Measurements from ENCODE around the gene ARVCF.
A peak's percentile ranks its signal among the peaks of the same experiment; 100 is the strongest.

ARVCF gene

DNA sequence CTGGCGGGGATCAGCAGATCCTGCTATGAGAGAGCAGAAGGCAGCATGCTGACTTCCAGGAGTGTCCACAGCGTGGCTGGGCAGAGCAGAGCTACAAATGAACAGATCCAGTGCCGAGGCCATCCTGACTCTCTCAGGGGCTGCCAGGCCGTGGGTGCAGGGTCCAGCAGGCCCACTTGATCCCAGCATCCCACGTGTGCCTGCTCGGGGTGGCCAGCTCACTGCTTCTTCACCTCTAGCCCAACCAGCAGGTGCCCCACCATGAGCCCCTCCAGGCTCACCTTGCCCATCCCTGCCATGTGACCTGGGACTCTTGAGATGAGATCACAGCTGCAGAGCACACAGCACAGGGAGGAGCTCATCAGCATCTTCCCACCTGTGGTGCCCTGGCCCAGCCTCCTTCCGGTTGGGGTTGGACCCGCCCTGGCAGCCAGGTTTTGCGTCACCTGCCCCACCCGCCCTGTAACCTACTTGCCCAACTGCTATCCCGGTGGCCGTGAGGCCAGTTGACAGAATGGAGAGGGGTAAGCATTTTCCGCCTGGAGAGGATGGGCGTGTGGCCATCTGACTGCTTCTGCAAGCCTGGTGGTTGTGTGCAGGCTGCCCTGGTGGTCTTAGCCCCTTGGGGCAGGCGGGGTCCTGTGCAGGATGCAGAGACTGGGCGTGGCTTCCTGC, 15.2 kb upstream of the ARVCF start:
- DNase-seq (ENCODE audit: low read depth in 2 of 2) = no peak

DNA sequence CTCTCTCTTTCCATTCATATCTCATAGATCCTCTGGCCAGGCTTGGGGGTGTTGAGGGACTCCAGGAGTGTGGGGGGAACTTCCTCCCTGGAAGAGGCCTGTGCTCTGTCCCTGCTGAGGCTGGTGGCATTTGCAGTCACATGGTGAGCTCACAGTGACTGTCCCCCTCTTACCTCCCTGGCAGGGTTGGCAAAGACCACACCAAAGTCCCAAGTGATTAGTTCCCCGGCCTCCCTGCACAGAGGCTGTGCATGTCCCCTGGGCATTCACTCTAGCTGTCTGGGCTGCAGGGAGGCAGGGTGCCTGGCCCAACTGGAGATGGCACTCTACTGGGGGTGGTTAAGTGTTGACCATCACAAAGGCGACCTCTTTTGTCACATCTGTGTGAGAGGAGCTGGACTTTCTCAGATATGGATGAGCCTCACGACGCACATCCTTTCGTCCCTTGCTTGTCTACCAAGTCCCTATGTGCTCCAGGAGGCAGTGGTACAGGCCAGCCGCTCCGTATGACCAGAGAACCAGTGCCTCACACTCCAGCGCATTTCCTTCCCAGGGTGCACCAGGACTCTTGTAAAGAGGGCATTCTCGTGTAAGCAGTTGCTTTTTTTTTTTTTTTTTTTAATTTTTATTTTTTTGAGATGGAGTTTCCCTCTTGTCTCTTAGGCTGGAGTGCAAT, 13.1 kb upstream of the ARVCF start:
- no peak for DNase-seq (ENCODE audit: low read depth in 2 of 2)

DNA sequence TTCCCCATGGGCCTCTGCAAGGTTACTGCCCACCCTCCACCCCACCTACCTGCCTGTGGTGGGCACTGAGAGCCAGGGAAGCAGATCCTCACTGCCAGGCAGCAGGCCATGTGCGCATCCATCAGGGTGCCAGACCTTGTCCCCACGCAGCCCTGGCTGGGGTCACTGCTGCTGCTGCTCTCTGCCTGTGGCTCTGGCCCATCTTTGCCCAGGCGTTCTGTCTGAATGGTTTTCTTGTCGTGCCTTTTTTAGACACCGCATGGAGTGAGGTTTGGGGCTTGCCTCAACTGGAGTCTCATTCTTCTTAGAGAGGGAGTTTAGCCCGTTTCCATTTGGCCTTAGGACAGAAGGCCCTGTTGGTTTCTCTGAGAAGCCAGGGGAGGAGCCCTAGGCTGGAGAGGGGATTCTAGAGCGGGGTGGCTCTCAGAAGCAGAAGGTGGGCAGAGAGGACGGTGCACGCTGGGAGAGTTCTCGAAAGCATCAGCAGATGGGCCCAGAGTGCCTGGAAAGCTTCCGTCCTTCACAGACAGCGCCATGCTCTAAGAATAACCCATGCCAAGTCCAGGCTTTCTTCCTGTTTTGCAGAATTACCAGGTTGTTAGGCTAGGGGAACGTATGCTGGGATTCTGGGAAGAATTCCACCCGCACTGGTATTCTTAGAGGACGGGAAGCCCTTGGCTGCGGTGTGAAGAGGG, 12.4 kb upstream of the ARVCF start:
- no peak for DNase-seq (ENCODE audit: low read depth in 2 of 2)

DNA sequence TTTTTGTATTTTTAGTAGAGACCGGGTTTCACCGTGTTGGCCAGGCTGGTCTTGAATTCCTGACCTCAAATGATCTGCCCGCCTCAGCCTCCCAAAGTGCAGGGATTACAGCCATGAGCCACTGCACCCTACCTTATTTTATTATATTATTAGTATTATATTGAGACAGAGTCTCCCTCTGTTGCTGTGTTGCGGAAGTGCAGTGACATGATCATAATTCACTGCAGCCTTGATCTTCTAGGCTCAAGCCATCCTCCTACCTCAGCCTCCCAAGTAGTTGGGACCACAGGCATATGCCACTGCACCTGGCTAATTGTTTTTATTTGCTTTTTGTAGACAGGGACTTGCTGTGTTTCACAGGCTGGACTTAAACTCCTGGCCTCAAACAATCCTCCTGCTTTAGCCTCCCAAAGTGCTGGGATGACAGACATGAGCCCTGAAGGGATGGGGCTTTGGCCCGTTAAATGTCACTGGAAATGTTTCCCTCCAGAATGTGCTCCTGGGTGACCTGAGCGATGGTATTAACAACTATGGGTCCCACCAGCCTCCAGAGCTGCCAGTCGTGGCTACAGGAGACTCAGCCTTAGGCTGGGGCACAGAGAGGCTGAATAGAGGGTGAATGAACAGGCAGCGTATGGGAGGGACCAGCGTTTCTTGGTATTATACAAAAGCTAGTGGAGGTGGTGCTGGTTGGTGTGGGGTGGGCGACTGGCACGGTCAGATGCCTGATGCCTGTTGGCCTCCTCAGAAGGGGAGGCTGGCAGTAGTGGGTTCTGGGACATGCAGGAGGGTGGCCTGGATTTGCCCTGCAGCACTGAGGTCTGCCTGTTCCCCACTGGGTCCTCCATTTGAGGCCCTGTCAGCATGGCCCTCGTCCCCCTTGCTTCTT, 11.6 kb upstream of the ARVCF start:
- no peak for DNase-seq (ENCODE audit: low read depth in 2 of 2)

DNA sequence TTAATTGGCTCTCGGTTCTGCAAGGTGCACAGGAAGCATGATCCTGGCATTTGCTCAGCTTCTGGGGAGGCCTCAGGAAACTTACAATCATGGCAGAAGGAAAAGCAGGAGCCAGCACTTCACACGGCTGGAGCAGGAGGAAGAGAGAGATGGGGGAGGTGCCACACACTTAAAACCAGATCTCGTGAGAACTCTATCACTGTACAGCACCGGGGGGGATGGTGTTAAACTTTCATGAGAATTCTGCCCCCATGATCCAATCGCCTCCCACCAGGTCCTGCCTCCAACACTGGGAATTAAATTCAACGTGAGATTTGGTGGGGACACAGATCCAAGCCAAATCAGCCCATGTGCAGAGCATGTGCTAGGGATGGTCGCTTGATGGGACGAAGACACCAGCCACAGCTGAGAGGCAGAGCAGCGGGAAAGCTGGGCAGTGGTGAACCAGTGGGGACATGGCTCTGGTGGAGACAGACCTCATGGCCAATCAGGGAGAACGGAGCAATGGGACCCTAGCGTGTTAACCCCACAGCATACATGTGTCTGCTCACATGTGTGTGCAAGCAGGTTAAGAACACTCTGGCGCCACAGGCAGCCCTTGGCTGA, 10.5 kb upstream of the ARVCF start:
- DNase-seq (ENCODE audit: low read depth in 2 of 2) = no peak

DNA sequence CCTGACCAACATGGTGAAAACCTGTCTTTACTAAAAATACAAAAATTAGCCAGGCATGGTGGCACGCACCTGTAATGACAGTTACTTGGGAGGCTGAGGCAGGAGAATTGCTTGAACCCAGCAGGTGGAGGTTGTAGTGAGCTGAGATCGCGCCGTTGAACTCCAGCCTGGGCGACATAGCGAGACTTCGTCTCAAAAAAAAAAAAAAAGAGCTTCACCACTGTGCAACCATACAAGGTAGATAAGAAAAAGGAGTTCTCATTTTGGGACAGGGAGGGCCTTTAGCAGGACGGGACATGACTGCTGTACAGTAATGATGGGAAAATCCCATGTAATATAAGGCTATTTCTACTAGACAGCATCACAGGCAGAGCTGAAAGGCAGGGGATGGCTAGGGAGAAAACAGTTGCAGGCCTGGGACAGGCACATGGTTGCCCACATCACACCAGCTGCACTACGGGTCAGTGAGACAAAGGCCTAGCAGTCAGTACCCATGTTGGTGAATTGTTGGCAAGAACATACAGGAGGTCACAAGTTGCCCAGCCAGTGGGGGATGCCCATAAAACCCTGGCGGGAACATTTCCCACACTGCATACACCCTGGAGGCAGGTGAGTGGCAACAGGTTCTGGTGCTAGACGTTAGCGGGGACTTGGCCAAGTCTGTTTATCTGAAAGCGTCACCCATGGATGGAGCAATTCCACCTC, 9.7 kb upstream of the ARVCF start:
- DNase-seq (ENCODE audit: low read depth in 2 of 2) = no peak

DNA sequence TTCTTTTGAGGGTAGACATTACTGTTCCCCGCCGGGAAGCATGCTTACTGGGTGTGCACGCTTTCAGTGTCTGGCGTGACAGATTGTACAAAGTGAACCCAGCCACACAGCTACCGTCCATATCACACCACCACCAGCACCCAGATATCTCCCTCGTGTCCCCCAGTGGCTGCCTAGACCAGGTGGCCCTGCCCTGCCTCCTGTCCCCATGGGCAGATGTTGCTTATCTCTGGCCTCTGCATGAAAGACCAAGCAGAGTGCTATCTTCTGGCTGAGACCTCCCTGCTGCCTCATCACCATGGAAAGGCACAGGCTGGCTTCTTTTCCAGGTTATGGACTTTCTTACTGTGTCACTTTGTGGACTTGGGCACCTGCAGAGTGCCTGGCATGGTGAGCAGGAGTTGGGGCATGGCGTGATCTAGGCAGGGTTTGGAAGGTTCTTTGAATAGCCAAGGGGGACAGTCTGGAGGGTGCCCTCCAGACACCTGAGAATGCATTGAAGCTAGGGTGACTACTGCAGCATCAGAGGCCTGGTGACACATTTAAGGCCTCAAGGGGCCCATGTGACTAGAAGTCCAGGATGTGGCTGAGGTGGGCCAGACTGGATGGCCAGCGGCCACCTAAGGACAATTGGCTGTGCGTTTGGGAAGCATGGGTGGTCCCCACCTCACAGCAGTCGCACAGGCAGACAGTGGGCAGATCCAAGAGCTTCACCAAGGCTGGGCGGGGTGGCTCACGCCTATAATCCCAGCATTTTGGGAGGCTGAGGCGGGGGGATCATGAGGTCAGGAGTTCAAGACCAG, 9.0 kb upstream of the ARVCF start:
- no peak for DNase-seq (ENCODE audit: low read depth in 2 of 2)

DNA sequence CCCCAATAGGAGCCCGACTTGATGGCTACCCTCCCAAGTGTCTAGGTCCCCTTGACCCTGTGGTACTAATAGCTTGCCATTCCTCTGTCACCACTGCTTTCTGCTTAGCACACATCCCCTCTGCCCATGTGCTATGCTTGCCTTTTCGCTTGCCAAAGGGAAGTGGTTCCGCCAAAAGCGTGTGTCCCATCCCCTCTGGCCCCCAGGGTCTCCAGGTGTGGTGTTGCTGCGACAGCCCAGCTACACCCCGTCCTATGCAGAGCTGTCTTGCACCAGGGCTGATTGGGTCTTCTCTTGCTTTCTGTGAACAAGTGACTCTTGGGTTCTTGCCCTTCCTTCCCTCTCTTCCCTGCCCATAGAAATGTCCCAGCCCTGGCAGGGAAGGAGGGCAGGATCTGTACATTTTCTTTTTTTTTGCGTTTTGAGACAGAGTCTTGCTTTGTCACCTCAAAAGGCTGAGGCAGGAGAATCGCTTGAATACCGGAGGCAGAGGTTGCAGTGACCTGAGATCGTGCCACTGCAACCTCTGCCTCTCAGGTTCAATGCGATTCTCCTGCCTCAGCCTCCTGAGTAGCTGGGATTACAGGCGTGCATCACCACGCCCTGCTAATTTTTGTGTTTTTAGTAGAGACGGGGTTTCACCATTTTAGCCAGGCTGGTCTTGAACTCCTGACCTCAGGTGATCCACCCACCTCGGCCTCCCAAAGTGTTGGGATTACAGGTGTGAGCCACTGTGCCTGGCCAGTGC, 8.2 kb upstream of the ARVCF start:
- DNase-seq (ENCODE audit: low read depth in 2 of 2) = no peak

DNA sequence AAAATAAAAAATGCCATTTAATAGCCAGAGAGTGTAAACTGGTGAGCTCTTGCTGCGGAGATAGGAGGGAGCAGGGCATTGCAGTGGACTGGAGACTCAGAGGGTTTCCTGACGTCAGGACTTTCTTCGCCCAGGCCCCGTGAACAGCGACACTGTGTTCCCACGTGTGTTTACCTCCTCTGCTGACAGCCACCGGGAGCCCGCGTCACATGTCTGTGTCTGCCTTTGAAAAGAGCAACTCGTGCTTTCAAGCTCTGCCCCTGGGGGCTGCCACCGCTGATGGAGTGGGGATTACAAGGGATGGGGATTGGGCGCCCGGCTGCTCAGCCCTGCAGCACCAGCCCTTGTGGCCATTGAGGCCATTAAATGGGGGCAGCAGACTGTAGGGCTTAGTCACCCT, 7.6 kb upstream of the ARVCF start:
- no peak for DNase-seq (ENCODE audit: low read depth in 2 of 2)

DNA sequence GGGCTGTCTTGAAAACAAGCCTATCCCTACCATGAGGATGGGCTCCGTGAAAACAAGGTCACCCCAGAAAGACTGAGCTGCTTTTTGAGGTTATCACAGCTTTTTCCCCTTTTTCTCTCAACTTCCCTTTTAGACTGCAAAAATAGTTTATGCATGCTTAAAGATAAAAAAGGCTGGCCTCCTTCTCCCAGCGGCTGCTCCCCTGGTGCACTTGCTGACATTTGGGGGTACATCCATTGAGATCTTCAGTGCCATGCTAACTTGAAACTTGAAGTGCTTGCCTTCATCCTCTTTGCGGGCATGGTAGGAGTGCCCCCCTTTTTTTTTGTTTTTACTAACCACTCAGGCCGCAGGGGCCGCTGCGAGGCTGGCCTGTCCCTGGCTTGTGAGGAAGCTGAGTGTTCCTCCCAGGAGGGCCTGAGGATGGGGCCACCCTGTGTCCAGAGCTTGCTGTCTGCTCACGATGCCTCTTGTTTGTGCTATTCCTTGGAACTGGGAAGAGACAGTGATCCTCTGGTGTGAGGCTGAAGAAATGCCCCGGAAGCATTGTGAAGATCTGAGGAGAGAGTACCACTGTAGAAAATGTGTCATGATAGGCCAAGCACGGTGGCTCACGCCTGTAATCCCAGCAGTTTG, 6.5 kb upstream of the ARVCF start:
- no peak for DNase-seq (ENCODE audit: low read depth in 2 of 2)

DNA sequence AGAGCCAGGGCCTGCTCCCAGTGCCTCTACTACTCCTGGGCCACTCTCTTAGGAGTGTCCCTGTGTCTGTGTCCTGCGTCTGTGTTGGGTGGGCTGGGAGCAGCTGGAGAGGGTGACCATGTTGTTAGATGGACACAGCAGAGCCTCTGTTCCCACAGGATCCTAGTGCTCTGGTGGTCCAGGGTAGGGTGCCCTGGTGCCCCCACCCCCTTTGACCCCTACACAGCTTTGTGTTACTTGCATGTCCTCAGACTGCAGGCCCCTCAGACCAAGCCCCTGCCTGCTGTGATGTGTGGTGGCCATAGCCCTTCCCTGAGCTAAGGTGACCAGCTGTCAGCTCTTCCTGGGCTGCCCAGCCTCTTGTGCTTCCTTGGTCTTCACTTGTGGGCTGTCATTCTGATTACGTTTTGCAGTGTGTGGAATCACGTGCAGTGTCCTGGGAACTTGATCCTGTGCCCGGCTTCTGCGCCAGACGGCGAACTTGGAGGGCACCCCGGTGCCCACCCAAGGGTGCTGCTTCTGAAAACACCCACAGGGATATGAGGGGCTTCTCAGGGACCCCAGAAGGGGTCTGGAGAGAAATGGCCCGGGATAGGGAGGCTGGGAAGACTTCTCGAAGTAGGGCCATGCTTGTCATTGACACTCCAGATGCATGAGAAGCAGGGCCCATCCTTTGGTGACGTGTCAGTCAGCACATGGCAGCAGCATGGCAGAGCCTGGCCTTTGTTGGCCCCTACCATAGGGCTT, 5.8 kb upstream of the ARVCF start:
- no peak for DNase-seq (ENCODE audit: low read depth in 2 of 2)

DNA sequence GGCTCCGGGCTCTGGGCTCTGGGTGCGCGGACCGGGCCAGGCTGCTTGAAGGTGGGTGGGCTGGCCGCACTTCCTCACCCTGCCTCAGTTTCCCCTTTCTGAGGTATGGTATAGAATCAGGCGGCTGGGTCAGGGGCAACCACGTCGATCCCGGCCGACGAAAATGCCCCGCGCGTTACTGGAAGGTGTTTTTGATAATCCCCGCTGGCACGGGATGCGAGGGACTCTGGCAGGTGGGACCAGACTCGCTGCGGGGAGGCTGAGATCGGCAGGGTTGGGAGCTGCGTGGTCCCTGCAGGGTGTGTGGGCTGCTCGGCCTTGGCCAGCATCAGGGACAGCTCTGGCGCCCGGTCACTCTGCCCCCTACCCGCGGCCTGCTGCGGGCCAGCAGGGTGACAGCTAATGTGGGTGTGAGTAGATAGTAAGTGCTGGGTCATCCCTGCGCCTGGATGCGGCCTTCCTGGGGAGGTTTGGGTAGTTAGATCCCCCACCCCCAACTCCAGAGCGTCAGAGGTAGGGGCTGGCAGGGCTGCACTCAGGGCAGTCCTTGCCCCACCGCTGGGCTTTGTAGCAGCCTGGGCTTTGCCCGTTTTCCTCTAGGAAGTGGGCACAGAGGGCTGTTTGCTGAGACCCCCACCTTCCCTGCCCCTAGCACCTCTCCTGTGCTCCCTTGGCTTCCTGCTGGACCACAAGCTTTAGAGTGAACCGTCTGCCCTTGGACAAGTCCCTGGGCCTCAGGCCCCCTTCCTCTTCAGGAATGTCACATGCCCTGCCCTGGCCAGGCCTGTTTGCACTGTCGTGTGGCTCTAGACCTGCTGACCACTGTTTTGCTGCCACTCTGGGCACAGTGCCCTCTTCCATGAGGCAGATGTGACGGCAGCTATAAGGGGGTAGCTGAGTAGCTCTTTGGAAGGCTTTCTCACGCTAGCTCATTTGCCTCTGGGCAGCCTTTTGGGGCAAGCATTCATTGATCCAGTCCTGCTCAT, 4.9 kb upstream of the ARVCF start:
- no peak for DNase-seq (ENCODE audit: low read depth in 2 of 2)

DNA sequence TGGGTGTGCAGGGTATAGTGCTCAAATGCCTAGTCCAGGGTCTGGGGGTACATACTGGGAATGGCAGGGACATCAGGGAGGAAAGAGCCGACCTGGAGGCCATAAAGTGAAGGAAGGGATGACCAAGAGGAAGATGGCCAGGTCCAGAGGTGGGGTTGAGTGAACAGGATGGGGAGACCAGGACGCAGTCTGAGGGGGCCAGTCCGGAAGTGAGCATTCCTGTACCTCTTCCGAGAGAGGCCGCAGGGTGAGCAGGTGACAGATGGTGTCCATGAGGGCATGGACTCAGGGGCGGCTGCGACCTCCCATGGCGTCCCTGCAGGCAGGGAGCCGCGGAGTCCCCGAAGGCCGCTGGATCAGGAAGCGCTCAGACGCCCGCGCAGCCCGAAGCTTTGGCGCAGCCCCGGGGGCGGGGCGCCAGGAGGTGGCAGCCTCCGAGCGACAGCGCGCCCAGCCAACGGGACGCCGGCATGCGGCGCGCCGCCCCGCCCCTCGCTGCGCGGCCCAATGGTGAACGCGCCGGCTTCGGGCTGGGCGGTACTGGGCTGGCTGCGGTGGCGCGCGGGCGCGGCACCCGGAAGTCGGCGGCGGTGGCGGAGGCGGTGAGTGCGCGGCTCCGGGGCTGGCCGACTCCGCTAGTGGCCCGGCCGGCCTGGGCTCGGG, 4.0 kb upstream of the ARVCF start, which contains the start of gene TANGO2:
Gene TANGO2, plus strand, starts transcription at position 578 of the 663 bp plus-strand sequence. CDS start 15,689 bp downstream, outside the sequence.
- DNase-seq (ENCODE audit: low read depth in 2 of 2) = peak; percentile 63 to 70

DNA sequence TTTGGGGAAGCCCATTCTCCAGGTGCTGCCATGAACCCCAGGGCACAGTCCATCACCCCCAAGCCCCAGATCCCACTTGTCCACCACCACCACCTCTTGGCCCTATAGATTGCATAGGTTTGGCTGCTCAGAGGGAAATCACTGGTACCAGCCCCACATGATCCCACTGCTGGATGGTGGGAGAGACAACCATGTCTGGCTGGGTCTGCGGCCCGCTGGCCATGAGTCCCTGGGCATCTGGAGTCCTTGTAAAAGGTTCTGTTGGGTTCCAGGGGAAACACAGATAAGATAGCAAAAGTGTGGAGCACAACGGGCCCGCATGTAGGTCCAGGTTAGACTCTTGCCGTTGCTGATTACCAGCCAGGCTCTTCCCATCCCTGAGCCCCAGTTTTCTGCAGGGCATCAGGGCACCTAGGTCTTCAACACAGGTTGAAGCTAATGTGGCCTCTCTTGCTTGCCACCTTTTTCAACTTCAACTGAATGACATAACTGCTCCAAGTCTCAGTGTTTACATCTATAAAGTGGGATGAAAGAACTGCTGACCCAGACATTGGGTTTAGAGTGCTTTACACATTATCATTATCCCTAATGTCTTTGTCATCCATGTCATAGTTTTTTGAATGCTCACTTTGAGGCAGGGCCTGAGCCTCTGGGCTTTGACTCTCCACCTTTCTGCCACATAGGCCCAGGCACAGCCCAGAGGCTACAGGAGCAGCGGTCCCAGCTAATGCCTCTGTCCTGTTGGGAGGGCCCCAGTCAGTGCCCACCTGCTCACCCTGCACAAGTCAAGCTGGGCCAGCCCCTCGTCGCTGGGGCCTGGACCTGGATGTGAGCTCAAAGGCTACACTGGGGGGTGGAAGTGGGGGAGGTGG, 3.3 kb upstream of the ARVCF start:
- DNase-seq (ENCODE audit: low read depth in 2 of 2) = no peak

DNA sequence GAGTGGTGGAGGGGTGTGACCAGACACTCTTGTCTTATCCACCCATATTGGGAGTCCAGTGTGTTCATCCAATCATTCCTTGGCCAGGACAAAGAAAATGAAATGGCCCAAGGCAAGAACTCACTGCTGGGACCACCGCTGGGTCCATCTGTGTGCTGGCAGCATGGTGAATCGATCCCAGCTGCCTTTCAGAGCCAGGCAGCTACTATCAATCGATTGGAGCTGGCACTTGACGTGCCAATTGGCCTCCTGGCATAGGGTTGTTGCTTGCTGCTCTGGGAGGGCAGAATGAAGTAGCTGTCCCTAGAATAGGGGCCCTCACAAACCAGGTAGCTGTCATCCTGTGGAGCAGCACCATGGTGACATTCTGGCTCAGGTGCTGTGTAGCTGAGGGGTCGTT, 1.4 kb upstream of the ARVCF start:
- DNase-seq (ENCODE audit: low read depth in 2 of 2) = no peak

DNA sequence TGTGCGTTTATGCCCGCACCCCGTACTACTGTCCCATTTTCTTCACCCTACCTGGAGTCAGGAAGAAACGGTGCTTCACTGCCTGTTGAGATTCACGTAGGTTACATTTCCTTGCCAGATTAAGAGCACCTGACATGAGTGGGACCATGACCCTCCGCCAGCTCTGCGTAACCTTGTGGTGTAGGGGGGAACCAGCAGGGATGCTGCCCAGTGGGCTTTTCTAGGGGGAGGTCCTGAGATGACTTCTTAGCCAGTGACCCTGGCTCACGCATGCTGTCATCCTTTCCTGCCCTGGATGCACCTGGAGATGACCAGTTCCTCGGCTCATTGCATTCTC, 967 bp upstream of the ARVCF start:
- DNase-seq (ENCODE audit: low read depth in 2 of 2) = no peak
